Mesenchymal stem cell (in vitro differentiated cells and primary cell): ENCODE results near the gene LIAS.

Experiments
- DNase-seq: peaks from one replicate; pipeline ENCODE4 v3.0.0-alpha.2; 2013
- H2AFZ ChIP-seq: one replicate; pipeline ENCODE4 v1.6.1; 2013; ENCODE audit warnings: low read depth, mild to moderate bottlenecking, control low read depth, inconsistent platforms, low read length, moderate library complexity
- H2AK5ac ChIP-seq: 2 replicates; pipeline ENCODE4 v1.6.1; 2013; ENCODE audit warnings: low read length, moderate library complexity, mild to moderate bottlenecking, inconsistent platforms; ENCODE audit not compliant: severe bottlenecking
- H2BK120ac ChIP-seq: one replicate; pipeline ENCODE4 v1.6.1; 2013; ENCODE audit warnings: low read depth, mild to moderate bottlenecking, inconsistent platforms, low read length, moderate library complexity
- H2BK12ac ChIP-seq, 2 experiments: one replicate each; pipeline ENCODE4 v1.6.1; 2013; ENCODE audit warnings: inconsistent platforms in 2 of 2, low read length in 2 of 2, mild to moderate bottlenecking in 2 of 2, moderate library complexity in 2 of 2, control low read depth in 1 of 2
- H2BK15ac ChIP-seq: one replicate; pipeline ENCODE4 v1.6.1; 2013; ENCODE audit warnings: mild to moderate bottlenecking, low read depth, inconsistent platforms; ENCODE audit not compliant: poor library complexity, severe bottlenecking
- H2BK5ac ChIP-seq: 2 replicates; pipeline ENCODE4 v1.6.1; 2013; ENCODE audit warnings: low read depth, mild to moderate bottlenecking, low read length, control low read depth, inconsistent platforms; ENCODE audit not compliant: poor library complexity, severe bottlenecking
- H3K14ac ChIP-seq, 2 experiments: one replicate each; pipeline ENCODE4 v1.6.1; 2013; ENCODE audit warnings: inconsistent platforms in 2 of 2, low read length in 2 of 2, control low read depth in 1 of 2, mild to moderate bottlenecking in 1 of 2, moderate library complexity in 1 of 2
- H3K18ac ChIP-seq, 2 experiments: one replicate each; pipeline ENCODE4 v1.6.1; 2013; ENCODE audit warnings: inconsistent platforms in 2 of 2, low read length in 2 of 2, control low read depth in 1 of 2, low read depth in 1 of 2, mild to moderate bottlenecking in 1 of 2
- H3K23ac ChIP-seq, 2 experiments: one replicate each; pipeline ENCODE4 v1.6.1; 2013; ENCODE audit warnings: inconsistent platforms in 2 of 2, low read length in 2 of 2, mild to moderate bottlenecking in 2 of 2, moderate library complexity in 2 of 2, control low read depth in 1 of 2
- H3K27ac ChIP-seq: 2 replicates; pipeline ENCODE4 v1.5.1; 2013; ENCODE audit warnings: mild to moderate bottlenecking, moderate library complexity, low read length, control low read depth, inconsistent platforms; ENCODE audit not compliant: poor library complexity, severe bottlenecking
- H3K27me3 ChIP-seq, 2 experiments: 2 replicates each; pipeline versions ENCODE4 v1.6.1 to v1.7.0; 2013; ENCODE audit warnings: low read length in 2 of 2, mild to moderate bottlenecking in 2 of 2, moderate library complexity in 2 of 2, control low read depth in 1 of 2, inconsistent platforms in 1 of 2; ENCODE audit not compliant: control insufficient read depth in 1 of 2, insufficient read depth in 1 of 2
- H3K36me3 ChIP-seq, 2 experiments: 2 replicates each; pipeline versions ENCODE4 v1.6.1 to v1.7.0; 2013; ENCODE audit warnings: low read length in 2 of 2, control low read depth in 1 of 2, inconsistent platforms in 1 of 2, low read depth in 1 of 2, mild to moderate bottlenecking in 1 of 2; ENCODE audit not compliant: insufficient read depth in 2 of 2, control insufficient read depth in 1 of 2
- H3K4ac ChIP-seq, 2 experiments: one replicate each; pipeline ENCODE4 v1.6.1; 2013; ENCODE audit warnings: inconsistent platforms in 2 of 2, low read length in 2 of 2, mild to moderate bottlenecking in 2 of 2, moderate library complexity in 2 of 2, control low read depth in 1 of 2, low read depth in 1 of 2
- H3K4me1 ChIP-seq: 2 replicates; pipeline ENCODE4 v1.6.1; 2013; ENCODE audit warnings: low read depth, low read length, control low read depth; ENCODE audit not compliant: control insufficient read depth, insufficient read depth
- H3K4me2 ChIP-seq: 2 replicates; pipeline ENCODE4 v1.6.1; 2013; ENCODE audit warnings: low read length, mild to moderate bottlenecking, inconsistent platforms; ENCODE audit not compliant: poor library complexity, severe bottlenecking
- H3K4me3 ChIP-seq, 2 experiments: 2 replicates each; pipeline versions ENCODE4 v1.5.1 to v1.7.0; 2013; ENCODE audit warnings: low read length in 2 of 2, mild to moderate bottlenecking in 2 of 2, control low read depth in 1 of 2, low read depth in 1 of 2; ENCODE audit not compliant: insufficient read depth in 1 of 2
- H3K79me1 ChIP-seq: replicated peaks from 2 replicates; pipeline ENCODE4 v1.6.1; 2013; ENCODE audit warnings: mild to moderate bottlenecking, control low read depth, low read length, inconsistent platforms; ENCODE audit not compliant: poor library complexity, severe bottlenecking
- H3K9ac ChIP-seq: 2 replicates; pipeline ENCODE4 v1.7.0; 2013; ENCODE audit warnings: mild to moderate bottlenecking, low read length, moderate library complexity
- H3K9me3 ChIP-seq: 2 replicates; pipeline ENCODE4 v1.7.0; 2013; ENCODE audit warnings: mild to moderate bottlenecking, low read length; ENCODE audit not compliant: control insufficient read depth
- H4K8ac ChIP-seq: one replicate; pipeline ENCODE4 v1.6.1; 2013; ENCODE audit warnings: inconsistent platforms, mild to moderate bottlenecking, low read length, moderate library complexity
- H4K91ac ChIP-seq: one replicate; pipeline ENCODE4 v1.6.1; 2013; ENCODE audit warnings: mild to moderate bottlenecking, low read length, inconsistent platforms
- WGBS: methylation state at CpG from one replicate; pipeline ENCODE4 v1.1.7; 2013; ENCODE audit warnings: mixed read lengths; 5-methylcytosine and 5-hydroxymethylcytosine counted together

The LIAS gene

GRCh38 chr4:39484582-39485272, 25.9 kb downstream of the LIAS start:
- Histone ChIP-seq H3K4me3 (no peak overlapping the region), H3K23ac (no peak overlapping the region), H4K91ac (no peak overlapping the region), H3K27ac (no peak overlapping the region), H3K36me3 (no peaks in the 10 kb centered on the region), H3K27me3 (no peaks in the 10 kb centered on the region), H2BK5ac (no peak overlapping the region), H3K14ac (no peak overlapping the region), H2AK5ac (no peak overlapping the region), H3K4me2 (no peak overlapping the region), H3K79me1 (no peaks in the 10 kb centered on the region), H3K18ac (no peak overlapping the region), H2BK12ac (no peak overlapping the region), H3K4me1 (no peaks in the 10 kb centered on the region), H3K9ac (no peak overlapping the region), H4K8ac (no peak overlapping the region), H2AFZ (no peak overlapping the region), H3K4ac (no peak overlapping the region), H3K9me3 (peaks cover 5% of the 10 kb centered on the region), H2BK120ac (no peak overlapping the region), H2BK15ac (no peak overlapping the region)
- DNase-seq: no peak
- 85% methylated on average over 6 of the region's 6 CpGs for WGBS

GRCh38 chr4:39486221-39486804, 27.5 kb downstream of the LIAS start:
- Histone ChIP-seq H3K4me1 (no peaks in the 10 kb centered on the region), H3K4me2 (no peak overlapping the region), H4K8ac (no peak overlapping the region), H3K23ac (no peak overlapping the region), H3K9me3 (peaks cover 5% of the 10 kb centered on the region), H4K91ac (no peak overlapping the region), H2BK120ac (no peak overlapping the region), H3K27me3 (no peaks in the 10 kb centered on the region), H3K36me3 (no peaks in the 10 kb centered on the region), H3K27ac (no peak overlapping the region), H2BK12ac (no peak overlapping the region), H3K79me1 (no peaks in the 10 kb centered on the region), H3K9ac (no peak overlapping the region), H2AFZ (no peak overlapping the region), H2BK15ac (no peak overlapping the region), H2AK5ac (no peak overlapping the region), H3K4me3 (no peak overlapping the region), H3K14ac (no peak overlapping the region), H2BK5ac (no peak overlapping the region), H3K18ac (no peak overlapping the region), H3K4ac (no peak overlapping the region)
- no peak for DNase-seq
- 87% methylated on average over 10 of the region's 10 CpGs for WGBS

DNA sequence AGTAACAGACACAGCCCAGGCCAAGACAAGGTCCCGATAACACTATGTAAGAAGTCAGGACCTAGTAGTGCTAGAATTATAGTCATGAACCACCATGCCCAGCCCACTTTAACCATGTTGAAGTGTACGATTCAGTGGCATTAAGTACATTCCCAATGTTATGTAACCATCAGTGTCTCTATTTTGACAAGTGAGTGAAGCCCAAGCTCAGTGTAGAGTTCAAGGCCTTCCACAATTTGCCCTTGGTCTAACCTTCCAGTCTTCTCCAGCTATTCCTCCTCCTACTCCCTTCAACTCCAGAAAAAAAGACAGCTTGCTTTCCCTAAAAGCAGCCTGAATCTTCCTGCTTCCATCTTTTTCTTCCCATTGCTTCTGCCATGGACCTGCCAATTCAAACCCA, 31.5 kb downstream of the LIAS start:
- Histone ChIP-seq H3K18ac (no peak overlapping the region), H3K4me2 (no peak overlapping the region), H3K36me3 (no peaks in the 10 kb centered on the region), H3K14ac (no peak overlapping the region), H3K9ac (no peak overlapping the region), H2BK5ac (no peak overlapping the region), H3K4me3 (no peak overlapping the region), H3K4me1 (no peaks in the 10 kb centered on the region), H4K8ac (no peak overlapping the region), H2AFZ (no peak overlapping the region), H3K27me3 (no peaks in the 10 kb centered on the region), H4K91ac (no peak overlapping the region), H2BK120ac (no peak overlapping the region), H3K4ac (no peak overlapping the region), H2BK12ac (no peak overlapping the region), H2BK15ac (no peak overlapping the region), H3K9me3 (no peaks in the 10 kb centered on the region), H2AK5ac (no peak overlapping the region), H3K23ac (no peak overlapping the region), H3K27ac (no peak overlapping the region), H3K79me1 (no peaks in the 10 kb centered on the region)
- DNase-seq: no peak
- WGBS: 94% methylated on average over 2 of the region's 2 CpGs

- Histone ChIP-seq H3K18ac (no peak overlapping the region), H2BK5ac (no peak overlapping the region), H3K79me1 (no peaks in the 10 kb centered on the region), H3K27me3 (no peaks in the 10 kb centered on the region), H3K4ac (no peak overlapping the region), H3K4me2 (no peak overlapping the region), H2BK12ac (no peak overlapping the region), H3K27ac (no peak overlapping the region), H3K14ac (no peak overlapping the region), H4K8ac (no peak overlapping the region), H4K91ac (no peak overlapping the region), H3K36me3 (peaks cover 3 to 24% of the 10 kb centered on the region in 2 experiments), H2BK120ac (no peak overlapping the region), H2AFZ (no peak overlapping the region), H3K4me1 (no peaks in the 10 kb centered on the region), H3K9ac (no peak overlapping the region), H2AK5ac (no peak overlapping the region), H2BK15ac (no peak overlapping the region), H3K9me3 (no peaks in the 10 kb centered on the region), H3K4me3 (no peak overlapping the region), H3K23ac (no peak overlapping the region)
- no peak for DNase-seq
- WGBS: 93% methylated on average over 1 of the region's 1 CpG
These were observed 35.5 kb downstream of the LIAS start for GRCh38 chr4:39494354-39494753.
